Kidney epithelial cell (primary cell): ENCODE measurements around the gene EXOSC3. TPM values are rescaled to one million over a fixed set of nuclear protein-coding genes. Genes with fewer than 3 reads are reported as not detected.
A peak's percentile ranks its signal among the peaks of the same experiment; 100 is the strongest.

Source experiments
- DNase-seq: peaks from one replicate; pipeline ENCODE4 v3.0.0-alpha.2; 2010; ENCODE audit warnings: low read depth
- H3K27me3 ChIP-seq: 2 replicates; pipeline ENCODE4 v1.6.0; 2011; ENCODE audit warnings: low read length; ENCODE audit not compliant: control insufficient read depth, insufficient read depth
- H3K36me3 ChIP-seq: 2 replicates; pipeline ENCODE4 v1.5.1; 2011; ENCODE audit warnings: low read length; ENCODE audit not compliant: control insufficient read depth, insufficient read depth
- H3K4me3 ChIP-seq: 2 replicates; pipeline ENCODE4 v1.5.1; 2011; ENCODE audit warnings: low read depth, mild to moderate bottlenecking, control low read depth, low read length
- CTCF ChIP-seq: IDR thresholded peaks from 2 replicates; pipeline ENCODE4 v1.5.1; 2011; ENCODE audit warnings: mild to moderate bottlenecking, moderate library complexity, low read length, control low read depth, inconsistent platforms; ENCODE audit not compliant: insufficient read depth, poor library complexity, severe bottlenecking
- total RNA-seq: library from RNA; depleted of rRNA; stranded (reverse); fragments of >200 nt; gene quantifications from 2 replicates; pipeline ENCODE4 v1.2.3, GENCODE V29; 2015

The EXOSC3 gene
- total RNA-seq, 1 donor from 2014 or later: 27.6 TPM

GRCh38 chr9:37751186-37751585 is 33.7 kb downstream of the EXOSC3 start:
- DNase-seq: no peak

GRCh38 chr9:37749129-37749528 is 35.7 kb downstream of the EXOSC3 start:
- TF ChIP-seq CTCF: no peak
- Histone ChIP-seq H3K4me3 (no peak overlapping the region), H3K36me3 (no peaks in the 10 kb centered on the region), H3K27me3 (no peaks in the 10 kb centered on the region)
- no peak for DNase-seq

More at GRCh38 chr9:37751186-37751585, 33.7 kb downstream of the EXOSC3 start:
- Histone ChIP-seq H3K4me3 (no peak overlapping the region), H3K36me3 (no peaks in the 10 kb centered on the region), H3K27me3 (no peaks in the 10 kb centered on the region)
- TF ChIP-seq CTCF: no peak

GRCh38 chr9:37747271-37747753 is 37.6 kb downstream of the EXOSC3 start:
- Histone ChIP-seq H3K4me3 (no peak overlapping the region), H3K27me3 (no peaks in the 10 kb centered on the region), H3K36me3 (no peaks in the 10 kb centered on the region)
- TF ChIP-seq CTCF: peak; percentile 93
- DNase-seq: peak; percentile 14

- Histone ChIP-seq H3K36me3 (no peaks in the 10 kb centered on the region), H3K4me3 (no peak overlapping the region), H3K27me3 (no peaks in the 10 kb centered on the region)
- no peak for DNase-seq
- TF ChIP-seq CTCF: no peak
Measured at GRCh38 chr9:37746448-37747270, 38.2 kb downstream of the EXOSC3 start.

GRCh38 chr9:37745970-37746369 is 38.9 kb downstream of the EXOSC3 start:
- no peak overlapping the region for H3K4me3 ChIP-seq
- no peak for TF ChIP-seq CTCF
- DNase-seq: no peak
- no peaks in the 10 kb centered on the region for H3K27me3 ChIP-seq
- H3K36me3 ChIP-seq: no peaks in the 10 kb centered on the region

GRCh38 chr9:37740631-37741328 is 44.1 kb downstream of the EXOSC3 start:
- Histone ChIP-seq H3K27me3 (no peaks in the 10 kb centered on the region), H3K36me3 (no peaks in the 10 kb centered on the region), H3K4me3 (no peak overlapping the region)
- no peak for TF ChIP-seq CTCF
- no peak for DNase-seq
